HG02981 (cell line): Measurements from ENCODE around the gene PIK3R5.
"Not testable (repeated sequence)": the region's sequence is repeated elsewhere in the genome, so short reads cannot be mapped to it uniquely, and the experiment has no call there.

ENCODE experiments used
- ATAC-seq: cut with Tn5 transposase; IDR thresholded peaks from one replicate; pipeline ENCODE4 v1.9.1; 2021; ENCODE audit warnings: mild to moderate bottlenecking, moderate library complexity; ENCODE audit not compliant: unreplicated experiment

Gene PIK3R5

GRCh38 chr17:8898126-8898525 lies 67.4 kb downstream of the PIK3R5 start:
- ATAC-seq: no peak

DNA sequence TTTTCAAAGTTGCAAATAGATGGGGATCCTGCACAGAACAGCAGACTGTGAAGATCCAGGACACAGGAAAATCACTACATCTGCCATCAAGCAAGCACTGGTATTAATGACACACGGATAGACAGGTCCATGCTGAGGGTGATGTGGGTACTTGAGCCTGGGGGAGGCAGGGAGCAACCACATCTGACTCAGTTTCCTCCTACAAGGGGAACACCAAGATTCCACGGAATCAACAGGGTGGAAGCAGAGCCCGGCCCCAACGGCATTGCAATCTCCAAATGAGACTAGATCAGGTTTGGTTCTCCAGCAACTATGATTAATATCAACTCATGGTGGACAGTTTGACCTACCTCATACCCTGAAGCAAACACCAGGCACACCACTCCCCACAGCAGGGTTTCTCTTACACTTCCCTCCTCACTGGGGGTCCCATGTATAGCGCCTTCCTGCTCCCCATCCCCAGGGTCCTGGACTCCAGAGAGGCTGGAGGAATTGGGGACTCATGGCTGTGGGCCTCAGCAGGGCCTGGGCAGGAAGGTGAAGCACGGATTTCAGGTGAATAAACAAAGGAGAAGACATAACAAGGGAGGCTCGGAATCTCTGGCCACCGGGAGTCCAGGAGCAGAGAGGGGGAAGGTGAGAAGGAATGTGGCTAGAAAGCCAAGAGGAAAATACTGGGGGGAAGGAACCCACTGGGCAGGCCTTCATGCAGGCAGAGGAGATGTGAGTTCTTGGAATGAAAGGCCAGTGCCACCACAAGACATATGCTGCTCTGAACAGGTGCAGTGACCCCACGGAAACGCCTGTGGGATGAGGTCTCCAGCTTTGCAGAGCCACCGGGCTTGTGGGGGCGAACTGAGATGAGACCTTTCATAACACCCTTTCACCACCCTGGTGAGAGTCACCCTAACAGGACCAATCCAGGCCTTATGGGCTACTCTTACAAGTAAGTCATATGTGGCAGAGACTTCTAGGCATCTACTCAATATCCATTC lies 68.6 kb downstream of the PIK3R5 start:
- ATAC-seq: no peak

DNA sequence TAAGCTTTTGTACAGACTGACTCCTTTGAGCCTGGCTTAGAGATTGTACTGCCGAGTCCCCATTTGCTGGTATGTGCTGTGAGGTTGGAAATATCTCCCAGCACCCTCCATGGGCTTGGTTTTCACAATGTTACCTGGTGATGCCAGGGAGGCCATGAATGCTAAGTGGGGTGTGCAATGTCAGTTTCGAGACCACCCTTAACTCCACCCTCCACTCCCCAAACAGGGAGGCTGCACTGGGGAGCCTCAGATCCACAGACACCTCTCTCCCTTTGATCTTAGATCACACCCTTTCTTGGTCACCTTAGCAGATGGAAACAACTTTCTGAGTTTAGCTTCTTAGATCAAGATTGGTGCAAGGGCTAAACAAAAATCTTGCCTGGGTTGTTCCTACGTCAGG lies 69.4 kb downstream of the PIK3R5 start:
- ATAC-seq: no peak

GRCh38 chr17:8894673-8895578 lies 70.6 kb downstream of the PIK3R5 start:
- ATAC-seq: no peak

DNA sequence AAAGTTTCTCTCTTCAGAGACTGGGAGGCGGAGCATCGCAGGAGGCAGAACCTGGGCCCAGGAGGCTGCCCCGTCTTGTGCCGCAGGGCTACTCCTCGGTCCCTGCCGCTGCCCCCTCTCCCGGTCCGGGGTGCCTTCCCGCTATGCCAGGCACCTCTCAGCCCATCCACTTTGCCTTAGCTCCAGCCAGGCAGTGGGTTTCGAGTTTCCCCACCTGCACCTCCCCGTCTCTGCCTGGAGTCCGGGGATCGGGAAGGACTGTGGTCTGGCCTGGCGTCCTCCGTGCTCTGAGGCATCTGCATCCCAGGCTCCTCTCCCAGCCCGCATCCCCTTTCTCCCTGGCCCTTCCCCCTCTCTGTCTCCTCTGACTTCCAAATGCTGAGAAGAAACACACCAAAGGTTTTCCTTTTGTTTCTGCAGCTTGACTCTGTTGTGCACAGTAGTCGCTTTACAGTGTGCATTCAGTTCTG lies 71.3 kb downstream of the PIK3R5 start:
- no peak for ATAC-seq

DNA sequence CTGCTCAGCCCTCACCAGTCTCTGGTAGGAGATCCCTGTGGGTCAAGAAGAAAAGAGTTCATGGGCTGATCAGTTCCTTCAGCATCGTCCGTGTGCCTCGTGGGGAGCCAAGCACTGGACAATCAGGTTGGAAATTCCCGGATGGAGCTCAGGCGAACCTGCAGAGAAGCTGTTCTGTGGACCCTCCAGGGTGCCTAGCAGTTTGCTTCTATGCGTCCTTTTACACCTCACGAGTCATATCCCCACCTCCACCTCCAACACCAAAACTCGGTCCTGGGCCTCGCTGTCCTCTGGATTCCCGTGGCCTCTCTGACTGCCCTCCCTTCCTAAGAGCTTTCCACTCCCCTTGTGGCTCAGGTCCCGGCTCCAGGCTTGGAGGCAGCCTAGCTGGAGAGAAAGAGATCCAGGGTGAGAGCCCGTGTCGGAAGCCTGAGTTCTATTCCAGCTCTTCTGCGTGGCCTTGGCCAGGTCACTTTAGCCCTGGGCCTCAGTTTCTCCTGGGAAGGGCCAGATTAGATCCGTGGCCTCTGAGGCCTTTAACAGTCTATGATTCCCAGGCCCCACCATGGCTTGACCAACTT lies 71.8 kb downstream of the PIK3R5 start:
- no peak for ATAC-seq

DNA sequence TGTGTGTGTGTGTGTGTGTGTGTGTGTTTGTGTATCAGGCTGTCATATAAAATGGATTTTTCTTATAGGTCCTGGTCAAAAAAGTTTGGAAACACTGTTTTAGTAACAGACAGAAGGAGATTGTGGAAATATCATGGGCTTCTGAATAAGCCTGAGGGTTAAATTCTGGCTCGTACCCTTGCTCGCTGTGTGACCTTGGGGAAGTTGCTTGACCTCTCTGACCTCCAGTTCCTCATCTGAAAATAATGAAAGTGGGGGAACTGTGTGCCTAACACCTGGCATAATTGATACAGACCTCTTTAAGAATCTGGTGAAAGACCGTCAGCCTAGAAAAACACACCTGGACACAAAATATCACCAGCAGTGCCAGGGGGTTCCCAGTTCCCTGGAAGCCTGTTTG lies 72.4 kb downstream of the PIK3R5 start:
- no peak for ATAC-seq

GRCh38 chr17:8892338-8892690 lies 73.2 kb downstream of the PIK3R5 start:
- ATAC-seq: peak; percentile 54

- ATAC-seq: no peak
These were observed 74.8 kb downstream of the PIK3R5 start for GRCh38 chr17:8890671-8891070.

GRCh38 chr17:8889458-8890210 lies 75.9 kb downstream of the PIK3R5 start:
- ATAC-seq: no peak

GRCh38 chr17:8888704-8889302 lies 76.7 kb downstream of the PIK3R5 start:
- ATAC-seq: no peak

- no peak for ATAC-seq
These were observed 77.4 kb downstream of the PIK3R5 start for GRCh38 chr17:8887834-8888703.

DNA sequence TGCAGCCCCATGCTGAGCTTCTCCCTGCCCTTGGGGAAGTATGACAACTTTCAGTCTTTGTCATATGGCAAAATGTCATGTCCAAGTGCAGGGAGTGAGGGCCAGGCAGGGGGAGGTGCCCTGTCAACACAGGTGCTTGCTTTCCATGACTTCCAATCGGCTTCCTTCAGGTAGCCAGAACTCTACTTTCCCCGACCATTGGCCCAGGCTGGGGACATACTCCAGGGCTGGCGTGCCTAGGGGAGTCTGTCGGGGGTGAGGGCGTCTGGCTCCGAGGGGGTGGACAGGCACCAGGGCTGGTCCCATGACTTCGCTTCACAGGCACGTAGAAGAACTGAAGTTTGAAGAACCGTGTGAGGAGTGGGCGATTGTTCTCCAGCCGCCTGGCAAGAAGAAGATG lies 78.2 kb downstream of the PIK3R5 start:
- no peak for ATAC-seq

DNA sequence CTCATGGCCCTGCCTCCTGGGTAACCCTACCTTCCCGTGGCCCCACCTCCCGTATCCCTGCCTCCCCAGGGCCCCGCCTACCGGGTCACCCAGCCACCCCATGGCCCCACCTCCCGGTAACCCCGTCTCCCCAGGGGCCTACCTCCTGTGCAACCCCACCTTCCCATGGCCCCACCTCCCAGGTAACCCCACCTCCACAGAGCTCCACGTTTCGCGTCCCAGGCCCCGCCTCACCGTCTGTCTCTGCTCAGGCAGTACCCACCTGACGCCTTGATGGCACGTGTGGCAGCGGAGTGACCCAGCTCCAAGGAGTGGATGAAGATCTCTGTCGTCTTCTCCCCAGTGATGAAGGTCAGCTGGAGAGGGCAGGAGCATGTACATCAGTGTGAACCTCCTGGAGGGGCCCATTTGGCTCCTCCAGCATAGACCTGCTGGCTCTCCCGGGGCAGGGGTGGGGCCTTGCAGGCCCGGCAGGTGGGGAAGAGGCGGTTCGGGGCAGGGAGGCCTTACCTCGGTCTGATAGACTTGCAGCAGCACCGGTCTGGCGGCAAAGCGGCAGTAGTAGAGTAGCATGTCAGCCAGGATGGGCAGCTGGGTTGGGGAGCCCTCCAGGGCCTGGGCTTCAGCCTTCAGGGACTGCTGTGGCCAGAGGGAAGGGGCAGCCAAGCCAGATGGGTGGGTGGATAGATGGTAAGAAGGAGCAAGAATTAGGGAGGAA lies 79.4 kb downstream of the PIK3R5 start:
- no peak for ATAC-seq

DNA sequence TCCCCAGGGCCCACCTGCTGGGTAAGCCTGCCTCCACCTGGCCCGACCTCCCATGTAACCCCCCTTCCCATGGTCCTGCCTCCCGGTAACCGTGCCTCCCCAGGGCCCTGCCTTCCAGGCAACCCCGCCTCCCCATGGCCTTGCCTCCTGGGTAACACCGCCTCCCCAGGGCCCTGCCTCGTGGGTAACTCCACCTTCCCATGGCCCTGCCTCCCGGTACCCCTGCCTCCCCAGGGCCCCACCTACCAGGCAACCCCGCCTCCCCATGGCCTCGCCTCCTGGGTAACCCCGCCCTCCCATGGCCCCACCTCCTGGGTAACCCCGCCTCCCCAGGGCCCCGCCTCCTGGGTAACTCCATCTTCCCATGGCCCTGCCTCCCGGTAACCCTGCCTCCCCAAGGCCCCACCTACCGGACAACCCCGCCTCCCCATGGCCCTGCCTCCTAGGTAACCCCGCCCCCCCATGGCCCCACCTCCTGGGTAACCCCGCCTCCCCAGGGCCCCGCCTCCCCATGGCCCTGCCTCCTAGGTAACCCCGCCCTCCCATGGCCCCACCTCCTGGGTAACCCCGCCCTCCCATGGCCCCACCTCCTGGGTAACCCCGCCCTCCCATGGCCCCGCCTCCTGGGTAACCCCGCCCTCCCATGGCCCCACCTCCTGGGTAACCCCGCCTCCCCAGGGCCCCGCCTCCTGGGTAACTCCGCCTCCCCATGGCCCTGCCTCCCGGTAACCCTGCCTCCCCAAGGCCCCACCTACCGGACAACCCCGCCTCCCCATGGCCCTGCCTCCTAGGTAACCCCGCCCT lies 80.1 kb downstream of the PIK3R5 start:
- not testable (repeated sequence) for ATAC-seq

GRCh38 chr17:8884336-8884990 lies 81.0 kb downstream of the PIK3R5 start:
- ATAC-seq: no peak

- no peak for ATAC-seq
These were observed 82.2 kb downstream of the PIK3R5 start for GRCh38 chr17:8883353-8883752.
